NOMO-1 (cell line): ENCODE data around the gene DNAH1.

ENCODE experiments used
- DNase-seq, 2 experiments: peaks; one replicate each; lab custom pipeline; 2025; ENCODE audit not compliant: unreplicated experiment in 2 of 2; lab: John Stamatoyannopoulos, UW

DNAH1 gene

GRCh38 chr3:52401021-52401420 lies 84.9 kb downstream of the DNAH1 start:
- DNase-seq: no peak

- DNase-seq: no peak
These were observed 85.4 kb downstream of the DNAH1 start for GRCh38 chr3:52401551-52401950.

- DNase-seq: no peak
These were observed 86.0 kb downstream of the DNAH1 start for GRCh38 chr3:52402101-52402521.

GRCh38 chr3:52402706-52403270 lies 86.7 kb downstream of the DNAH1 start:
- no peak for DNase-seq

GRCh38 chr3:52403271-52403841 lies 87.2 kb downstream of the DNAH1 start:
- DNase-seq: no peak

- no peak for DNase-seq
These were observed 87.8 kb downstream of the DNAH1 start for GRCh38 chr3:52403955-52404354.

- DNase-seq: no peak
These were observed 88.3 kb downstream of the DNAH1 start for GRCh38 chr3:52404391-52404790.

GRCh38 chr3:52405066-52405465 lies 88.9 kb downstream of the DNAH1 start:
- DNase-seq: no peak

- DNase-seq: no peak
These were observed 89.5 kb downstream of the DNAH1 start for GRCh38 chr3:52405601-52406110.

- no peak for DNase-seq
These were observed 90.1 kb downstream of the DNAH1 start for GRCh38 chr3:52406231-52406661.

- DNase-seq: no peak
These were observed 90.8 kb downstream of the DNAH1 start for GRCh38 chr3:52406791-52407510.

GRCh38 chr3:52407779-52408178 lies 91.7 kb downstream of the DNAH1 start:
- DNase-seq: no peak

GRCh38 chr3:52408466-52408865 lies 92.3 kb downstream of the DNAH1 start:
- no peak for DNase-seq

GRCh38 chr3:52415800-52416199 lies 99.7 kb downstream of the DNAH1 start:
- DNase-seq: peak in 1 of 2 experiments; percentile 79

- DNase-seq: no peak
These were observed 104.3 kb downstream of the DNAH1 start for GRCh38 chr3:52420388-52420787.

- DNase-seq: no peak
These were observed 106.5 kb downstream of the DNAH1 start for GRCh38 chr3:52422669-52423068.

- DNase-seq: no peak
These were observed 107.1 kb downstream of the DNAH1 start for GRCh38 chr3:52423173-52423572.

GRCh38 chr3:52428151-52429005 lies 112.3 kb downstream of the DNAH1 start:
- peak; percentile 32 to 48 for DNase-seq

GRCh38 chr3:52429031-52429430 lies 112.9 kb downstream of the DNAH1 start:
- no peak for DNase-seq

- DNase-seq: no peak
These were observed 113.8 kb downstream of the DNAH1 start for GRCh38 chr3:52429779-52430415.

GRCh38 chr3:52430416-52430810 lies 114.3 kb downstream of the DNAH1 start:
- no peak for DNase-seq
